ENCODE data around the gene CLIC4. TPM values are rescaled to one million over a fixed set of nuclear protein-coding genes. Genes with fewer than 3 reads are reported as not detected.
"Not testable (repeated sequence)": the region's sequence is repeated elsewhere in the genome, so short reads cannot be mapped to it uniquely, and the experiment has no call there.

CLIC4 gene
- total RNA-seq, 6 donors from 2014 or later, result 44.0 to 234 (median 147) TPM

DNA sequence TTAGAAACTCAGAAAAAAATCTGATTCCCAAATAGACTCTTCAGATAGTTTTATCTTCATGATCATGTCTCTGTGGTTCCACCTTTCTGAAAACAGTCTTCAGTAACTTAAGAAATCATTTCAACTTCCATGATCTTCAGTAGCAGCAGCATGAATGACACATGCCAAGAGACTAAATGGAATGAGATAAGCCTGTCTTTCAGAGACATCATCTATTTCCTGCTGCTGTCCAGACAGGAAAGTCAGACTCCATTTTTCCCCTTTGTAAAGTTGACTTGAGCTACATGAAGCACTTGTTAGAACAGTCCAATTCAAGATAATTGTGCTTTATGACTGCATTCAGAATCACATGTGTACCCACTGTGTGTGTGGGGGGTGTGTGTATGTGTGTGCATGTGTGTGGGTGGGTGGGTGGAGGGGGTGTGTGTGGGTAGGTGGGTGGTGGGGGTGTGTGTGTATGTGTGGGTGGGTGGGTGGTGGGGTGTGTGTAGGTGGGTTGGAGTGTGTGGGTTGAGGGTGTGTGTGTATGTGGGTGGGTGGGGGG lies 58.8 kb downstream of the CLIC4 start:
- Histone ChIP-seq H3K27ac (peak overlapping the region in 2 of 4 donors; percentile 44 to 57), H3K9me3 (no peaks in the 10 kb centered on the region), H3K4me3 (no peak overlapping the region), H3K36me3 (peaks cover 0 to 4% (median 1%) of the 10 kb centered on the region in 4 donors), H3K27me3 (no peaks in the 10 kb centered on the region), H3K4me1 (peaks cover 46 to 58% (median 56%) of the 10 kb centered on the region in 4 donors)
- ATAC-seq (ENCODE audit: low FRiP score in 2 of 2) (no peak), DNase-seq (no peak)
- TF ChIP-seq, protein P1, sequence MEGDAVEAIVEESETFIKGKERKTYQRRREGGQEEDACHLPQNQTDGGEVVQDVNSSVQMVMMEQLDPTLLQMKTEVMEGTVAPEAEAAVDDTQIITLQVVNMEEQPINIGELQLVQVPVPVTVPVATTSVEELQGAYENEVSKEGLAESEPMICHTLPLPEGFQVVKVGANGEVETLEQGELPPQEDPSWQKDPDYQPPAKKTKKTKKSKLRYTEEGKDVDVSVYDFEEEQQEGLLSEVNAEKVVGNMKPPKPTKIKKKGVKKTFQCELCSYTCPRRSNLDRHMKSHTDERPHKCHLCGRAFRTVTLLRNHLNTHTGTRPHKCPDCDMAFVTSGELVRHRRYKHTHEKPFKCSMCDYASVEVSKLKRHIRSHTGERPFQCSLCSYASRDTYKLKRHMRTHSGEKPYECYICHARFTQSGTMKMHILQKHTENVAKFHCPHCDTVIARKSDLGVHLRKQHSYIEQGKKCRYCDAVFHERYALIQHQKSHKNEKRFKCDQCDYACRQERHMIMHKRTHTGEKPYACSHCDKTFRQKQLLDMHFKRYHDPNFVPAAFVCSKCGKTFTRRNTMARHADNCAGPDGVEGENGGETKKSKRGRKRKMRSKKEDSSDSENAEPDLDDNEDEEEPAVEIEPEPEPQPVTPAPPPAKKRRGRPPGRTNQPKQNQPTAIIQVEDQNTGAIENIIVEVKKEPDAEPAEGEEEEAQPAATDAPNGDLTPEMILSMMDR (IDR thresholded peaks at IDR 0.05), result no peak
- TF ChIP-seq POLR2AphosphoS5 (IDR thresholded peaks at IDR 0.05) (no peak), POLR2A (IDR thresholded peaks at IDR 0.05) (no peak), EP300 (IDR thresholded peaks at IDR 0.05) (no peak)

DNA sequence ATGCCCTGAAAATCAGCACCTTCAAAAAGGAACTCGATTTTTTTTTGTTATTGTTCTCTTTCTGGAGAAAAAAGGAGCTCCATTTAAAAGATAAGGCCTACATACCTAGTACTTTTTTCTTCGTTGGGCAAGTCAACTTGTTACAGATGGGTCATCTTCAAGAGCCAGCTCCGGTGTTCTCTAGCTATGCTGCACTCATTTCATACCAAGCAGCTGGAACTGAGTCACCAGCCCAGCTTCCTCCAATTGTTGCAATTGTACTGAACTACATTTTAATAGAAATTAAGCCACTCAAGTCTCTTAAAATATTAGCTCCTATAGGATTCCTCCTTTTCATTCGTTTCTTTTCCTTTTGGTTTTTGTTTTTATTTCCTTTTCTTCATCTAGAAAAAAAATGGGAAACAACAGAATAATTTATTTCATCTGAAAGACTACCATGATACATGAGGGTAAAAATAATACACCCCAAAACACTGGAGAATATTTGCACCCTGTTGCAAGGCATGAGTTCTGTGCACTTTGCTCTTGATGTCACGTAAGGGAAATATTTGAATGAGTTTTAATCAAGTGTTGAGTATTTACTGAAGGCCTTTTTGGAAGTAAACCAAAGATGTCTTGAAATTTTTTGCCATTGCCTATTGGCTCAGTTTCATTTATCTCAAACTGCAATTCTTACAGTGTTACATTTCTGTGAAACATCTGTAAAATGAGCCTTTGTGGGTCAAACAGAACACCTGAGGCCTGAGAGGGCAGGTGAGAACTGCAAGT lies 60.5 kb downstream of the CLIC4 start:
- peak in 1 of 2 donors; percentile 58 for ATAC-seq (ENCODE audit: low FRiP score in 2 of 2)

DNA sequence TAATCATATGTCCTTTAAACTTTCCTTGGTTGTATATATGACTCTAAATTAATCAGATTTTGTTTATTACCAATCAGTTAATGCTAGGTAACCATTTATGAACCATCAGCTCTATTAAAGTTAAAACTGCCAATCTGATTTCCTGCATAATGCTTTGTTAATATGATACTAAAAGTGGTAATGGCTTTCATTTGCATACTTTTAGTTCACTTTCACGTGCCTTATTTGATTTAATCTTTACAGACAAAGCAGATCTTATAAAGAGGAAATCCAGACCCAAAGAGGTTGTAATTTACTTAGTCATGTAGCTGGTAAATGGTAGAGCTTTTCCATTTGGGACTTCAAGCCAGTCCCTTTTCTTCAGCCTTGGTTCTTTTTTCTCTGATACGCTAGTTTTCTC lies 61.3 kb downstream of the CLIC4 start:
- Histone ChIP-seq H3K9me3 (no peaks in the 10 kb centered on the region), H3K27ac (peak overlapping the region in 2 of 4 donors; percentile 57 to 73), H3K4me1 (peaks cover 45 to 64% (median 55%) of the 10 kb centered on the region in 4 donors), H3K27me3 (no peaks in the 10 kb centered on the region), H3K4me3 (no peak overlapping the region), H3K36me3 (peaks cover 0 to 4% (median 0%) of the 10 kb centered on the region in 4 donors)
- 54 to 57% methylated on average over 2 of the region's 2 CpGs for WGBS, 2 donors
- TF ChIP-seq, protein P1 (IDR thresholded peaks at IDR 0.05), result no peak
- TF ChIP-seq POLR2A (IDR thresholded peaks at IDR 0.05) (no peak), POLR2AphosphoS5 (IDR thresholded peaks at IDR 0.05) (no peak), EP300 (IDR thresholded peaks at IDR 0.05) (no peak)
- no peak for ATAC-seq (ENCODE audit: low FRiP score in 2 of 2)
- no peak for DNase-seq

More for the DNA sequence above, 60.5 kb downstream of the CLIC4 start:
- no peak overlapping the region for H3K4me3 ChIP-seq
- DNase-seq, result peak in 1 of 2 donors; percentile 70
- peaks cover 51 to 70% (median 62%) of the 10 kb centered on the region in 4 donors for H3K4me1 ChIP-seq
- H3K9me3 ChIP-seq, result no peaks in the 10 kb centered on the region
- H3K27ac ChIP-seq, result peak overlapping the region in 2 of 4 donors; percentile 57 to 73
- TF ChIP-seq POLR2A (IDR thresholded peaks at IDR 0.05) (no peak), POLR2AphosphoS5 (IDR thresholded peaks at IDR 0.05) (no peak), EP300 (IDR thresholded peaks at IDR 0.05) (no peak)
- TF ChIP-seq, protein P1 (IDR thresholded peaks at IDR 0.05), result no peak
- no peaks in the 10 kb centered on the region for H3K27me3 ChIP-seq
- WGBS, 2 donors, result 43 to 47% methylated on average over 5 of the region's 5 CpGs
- H3K36me3 ChIP-seq, result peaks cover 0 to 4% (median 0%) of the 10 kb centered on the region in 4 donors

DNA sequence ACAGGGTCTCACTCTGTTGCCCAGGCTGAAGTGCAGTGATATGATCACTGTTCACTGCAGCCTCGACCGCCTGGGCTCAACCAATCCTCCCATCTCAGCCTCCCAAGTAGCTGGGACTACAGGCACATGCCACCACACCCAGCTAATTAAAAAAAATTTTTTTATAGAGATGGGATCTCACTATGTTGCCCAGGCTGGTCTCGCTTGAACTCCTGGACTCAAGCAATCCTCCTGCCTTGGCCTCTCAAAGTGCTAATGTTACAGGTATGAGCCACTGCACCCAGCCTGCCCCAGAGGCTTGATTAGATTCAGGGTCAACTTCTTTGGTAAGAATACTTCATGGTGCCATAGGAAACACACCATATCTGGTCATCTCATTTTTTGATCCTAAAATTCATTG lies 66.2 kb downstream of the CLIC4 start:
- not testable (repeated sequence) for H3K27ac ChIP-seq; H3K9me3 ChIP-seq; H3K4me3 ChIP-seq; ATAC-seq (ENCODE audit: low FRiP score in 2 of 2); DNase-seq; H3K27me3 ChIP-seq
- Histone ChIP-seq H3K36me3 (peaks cover 0 to 31% (median 0%) of the 10 kb centered on the region in 4 donors), H3K4me1 (peaks cover 9 to 33% (median 18%) of the 10 kb centered on the region in 4 donors)
- whole genome bisulfite sequencing, 2 donors, result 92 to 100% methylated on average over 3 of the region's 3 CpGs

DNA sequence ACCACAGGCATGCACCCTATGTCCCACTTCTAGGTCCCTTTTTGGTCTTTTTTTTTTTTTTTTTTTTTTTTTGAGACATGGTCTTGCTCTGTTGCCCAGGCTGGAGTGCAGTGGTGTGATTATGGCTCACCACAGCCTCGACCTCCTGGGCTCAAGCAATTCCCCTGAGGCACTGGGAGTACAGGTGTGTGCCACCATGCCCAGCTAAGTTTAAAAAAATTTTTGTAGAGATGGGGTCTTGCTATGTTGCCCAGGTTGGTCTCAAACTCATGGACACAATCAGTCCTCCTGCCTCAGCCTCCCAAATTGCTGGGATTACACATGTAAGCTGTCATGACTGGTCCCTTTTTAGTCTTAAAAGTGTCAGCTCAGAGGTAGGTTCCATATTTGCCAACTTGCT lies 75.0 kb downstream of the CLIC4 start:
- H3K27ac ChIP-seq; H3K9me3 ChIP-seq; H3K4me3 ChIP-seq; H3K27me3 ChIP-seq; DNase-seq; ATAC-seq (ENCODE audit: low FRiP score in 2 of 2): not testable (repeated sequence)
- H3K4me1 ChIP-seq, result peaks cover 15 to 26% (median 16%) of the 10 kb centered on the region in 4 donors
- H3K36me3 ChIP-seq, result peaks cover 0 to 11% (median 0%) of the 10 kb centered on the region in 4 donors
- WGBS, 2 donors, result 92 to 100% methylated on average over 1 of the region's 1 CpG

Data from upper lobe of left lung (tissue), 6 donors.